ENCODE measurements around the gene KRTAP5-7. TPM values are rescaled to one million over a fixed set of nuclear protein-coding genes. Genes with fewer than 3 reads are reported as not detected.

Gene KRTAP5-7
- total RNA-seq, 1 experiment from 2014 or later, result not detected

GRCh38 chr11:71505781-71506180 is 21.3 kb upstream of the KRTAP5-7 start:
- H3K4me3 ChIP-seq (replicated peaks in 1 of 2; ENCODE audit: low read depth in 1 of 2, low read length in 2 of 2), result no peak overlapping the region
- H3K4me2 ChIP-seq (ENCODE audit: low read length), result no peak overlapping the region
- ChIA-PET RAD21 (ENCODE audit: low non-redundant PET in 1 of 2, low total read pairs in 2 of 2, uncharacterized antibody in 2 of 2, unreplicated experiment in 2 of 2) (no interaction called here), CTCF (no interaction called here), POLR2A (no interaction called here)
- no peaks in the 10 kb centered on the region for H3K36me3 ChIP-seq (ENCODE audit: control insufficient read depth in 1 of 2, insufficient read depth in 2 of 2, low read length in 2 of 2)
- ATAC-seq, result no peak
- no peaks in the 10 kb centered on the region for H3K9me3 ChIP-seq (ENCODE audit: control insufficient read depth in 1 of 2, insufficient read depth in 1 of 2, low read depth in 1 of 2, low read length in 2 of 2)
- no TSS peak for BruUV-seq (replicated peaks)
- H3K27ac ChIP-seq (ENCODE audit: low read depth, low read length), result no peak overlapping the region
- intact Hi-C loops (cut with micrococcal nuclease), result no loop called here
- no peaks in the 10 kb centered on the region for H3K79me2 ChIP-seq (ENCODE audit: insufficient read depth, low read length)
- H4K20me1 ChIP-seq (ENCODE audit: insufficient read depth), result no peaks in the 10 kb centered on the region
- H3K9me2 ChIP-seq (ENCODE audit: insufficient read depth), result no peaks in the 10 kb centered on the region
- TF ChIP-seq RAD21 (IDR thresholded peaks at IDR 0.05; ENCODE audit: low read depth), result no peak
- TF ChIP-seq SIN3A (IDR thresholded peaks at IDR 0.05; ENCODE audit: low read depth), result no peak
- TF ChIP-seq CBX3 (IDR thresholded peaks at IDR 0.05; ENCODE audit: low read depth), result no peak
- no peak for TF ChIP-seq FOSL1 (IDR thresholded peaks at IDR 0.05; ENCODE audit: low read depth)
- no peak for TF ChIP-seq YY1 (IDR thresholded peaks at IDR 0.05; ENCODE audit: extremely low read depth, insufficient replicate concordance, low read depth, low read length)
- no peak for TF ChIP-seq POLR2AphosphoS5 (IDR thresholded peaks at IDR 0.05; ENCODE audit: low read depth, low read length)
- TF ChIP-seq SP1 (IDR thresholded peaks at IDR 0.05; ENCODE audit: low read depth), result no peak
- no peak for TF ChIP-seq REST (IDR thresholded peaks at IDR 0.05; ENCODE audit: low read depth)
- no peak for TF ChIP-seq ATF3 (IDR thresholded peaks at IDR 0.05)
- no peak for TF ChIP-seq ELF1 (IDR thresholded peaks at IDR 0.05; ENCODE audit: borderline replicate concordance, low read depth)
- TF ChIP-seq JUND (IDR thresholded peaks at IDR 0.05), result no peak
- no peak for TF ChIP-seq EZH2 (IDR thresholded peaks at IDR 0.05)
- TF ChIP-seq POLR2A (IDR thresholded peaks at IDR 0.05; ENCODE audit: borderline replicate concordance, extremely low read depth, insufficient read depth, insufficient read length), result no peak
- TF ChIP-seq MAX (IDR thresholded peaks at IDR 0.05), result no peak
- TF ChIP-seq EZH2phosphoT487 (IDR thresholded peaks at IDR 0.05; ENCODE audit: borderline replicate concordance), result no peak
- no peak for TF ChIP-seq ZBTB33 (IDR thresholded peaks at IDR 0.05; ENCODE audit: extremely low read depth, insufficient replicate concordance, low read length)
- TF ChIP-seq ZFX (IDR thresholded peaks at IDR 0.05), result no peak
- TF ChIP-seq SRF (IDR thresholded peaks at IDR 0.05; ENCODE audit: low read depth), result no peak
- TF ChIP-seq CEBPB (IDR thresholded peaks at IDR 0.05; ENCODE audit: low read depth), result no peak
- H3K27me3 ChIP-seq (ENCODE audit: insufficient read depth, low read length), result no peaks in the 10 kb centered on the region
- DNase-seq (ENCODE audit: low read depth, low spot score), result no peak
- H3K4me1 ChIP-seq (ENCODE audit: control insufficient read depth in 1 of 2, insufficient read depth in 2 of 2, low read length in 2 of 2), result peaks cover 3 to 5% of the 10 kb centered on the region in 2 experiments; a peak in 3 of 4 replicates
- H2AFZ ChIP-seq (ENCODE audit: low read depth, low read length, poor library complexity, severe bottlenecking), result no peak overlapping the region
- H3K9ac ChIP-seq (ENCODE audit: low read length), result no peak overlapping the region
